SIG-M5 treated with dmso at 0.1 percent for 504 hours (cell line): Measurements from ENCODE around the gene ENHO.
"Not testable (repeated sequence)": the region's sequence is repeated elsewhere in the genome, so short reads cannot be mapped to it uniquely, and the experiment has no call there.

Experiments used
- DNase-seq: peaks from one replicate; lab custom pipeline; 2025; ENCODE audit not compliant: unreplicated experiment; lab: John Stamatoyannopoulos, UW

The ENHO gene

DNA sequence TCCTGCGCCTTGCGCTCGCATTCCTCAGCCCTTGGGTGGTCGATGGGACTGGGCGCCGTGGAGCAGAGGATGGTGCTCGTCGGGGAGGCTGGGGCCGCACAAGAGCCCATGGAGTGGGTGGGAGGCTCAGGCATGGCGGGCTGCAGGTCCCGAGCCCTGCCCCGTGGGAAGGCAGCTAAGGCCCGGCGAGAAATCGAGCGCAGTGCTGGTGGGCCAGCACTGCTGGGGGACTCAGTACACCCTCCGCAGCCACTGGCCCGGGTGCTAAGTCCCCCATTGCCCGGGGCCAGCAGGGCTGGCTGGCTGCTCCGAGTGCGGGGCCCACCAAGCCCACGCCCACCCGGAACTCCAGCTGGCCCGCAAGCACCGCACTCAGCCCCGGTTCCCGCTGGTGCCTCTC lies 40.0 kb downstream of the ENHO start:
- not testable (repeated sequence) for DNase-seq

- not testable (repeated sequence) for DNase-seq
These were observed 41.2 kb downstream of the ENHO start for GRCh38 chr9:34481620-34482019.

GRCh38 chr9:34479431-34479866 lies 43.3 kb downstream of the ENHO start:
- DNase-seq = no peak

- no peak for DNase-seq
These were observed 45.2 kb downstream of the ENHO start for GRCh38 chr9:34477541-34477940.

DNA sequence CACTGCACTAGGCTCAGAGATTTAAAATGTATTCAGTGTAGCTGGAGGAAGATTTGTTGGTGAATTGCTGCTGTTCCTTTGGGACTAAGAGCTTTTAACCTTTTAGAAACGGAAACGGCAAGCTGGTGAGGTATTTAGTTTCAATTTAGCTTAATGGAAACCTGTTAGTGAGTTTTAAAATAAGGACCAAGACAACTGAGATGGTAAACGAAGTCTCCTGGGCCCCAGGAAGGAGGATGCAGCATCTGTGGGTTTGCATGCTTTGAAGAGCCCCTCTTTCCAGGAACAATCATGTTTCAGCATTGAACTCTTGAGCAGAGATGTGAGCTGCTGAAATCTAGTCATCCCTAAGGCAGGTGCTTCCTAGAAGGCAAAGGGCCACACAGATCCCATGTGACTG lies 47.7 kb downstream of the ENHO start:
- DNase-seq = no peak
